Cardiac ventricle fibroblast (primary cell): Measurements from ENCODE around the gene ZFR2. TPM values are rescaled to one million over a fixed set of nuclear protein-coding genes. Genes with fewer than 3 reads are reported as not detected.

Source experiments
- total RNA-seq: library from RNA; depleted of rRNA; stranded (reverse); fragments of >200 nt; gene quantifications from 2 replicates; pipeline ENCODE4 v1.2.3, GENCODE V29; 2015

The ZFR2 gene
- total RNA-seq: not detected in 2 replicates

GRCh38 chr19:3868770-3869456 is at the start of gene ZFR2:
Gene ZFR2 (minus strand): TSS chr19:3869038. CDS start chr19:3869017, 21 bp downstream.

GRCh38 chr19:3880471-3881271 is 11.8 kb upstream of the ZFR2 start, which contains the start of gene ATCAY:
Gene ATCAY (plus strand): TSS chr19:3880685. CDS start chr19:3885768, 5,083 bp downstream.

DNA sequence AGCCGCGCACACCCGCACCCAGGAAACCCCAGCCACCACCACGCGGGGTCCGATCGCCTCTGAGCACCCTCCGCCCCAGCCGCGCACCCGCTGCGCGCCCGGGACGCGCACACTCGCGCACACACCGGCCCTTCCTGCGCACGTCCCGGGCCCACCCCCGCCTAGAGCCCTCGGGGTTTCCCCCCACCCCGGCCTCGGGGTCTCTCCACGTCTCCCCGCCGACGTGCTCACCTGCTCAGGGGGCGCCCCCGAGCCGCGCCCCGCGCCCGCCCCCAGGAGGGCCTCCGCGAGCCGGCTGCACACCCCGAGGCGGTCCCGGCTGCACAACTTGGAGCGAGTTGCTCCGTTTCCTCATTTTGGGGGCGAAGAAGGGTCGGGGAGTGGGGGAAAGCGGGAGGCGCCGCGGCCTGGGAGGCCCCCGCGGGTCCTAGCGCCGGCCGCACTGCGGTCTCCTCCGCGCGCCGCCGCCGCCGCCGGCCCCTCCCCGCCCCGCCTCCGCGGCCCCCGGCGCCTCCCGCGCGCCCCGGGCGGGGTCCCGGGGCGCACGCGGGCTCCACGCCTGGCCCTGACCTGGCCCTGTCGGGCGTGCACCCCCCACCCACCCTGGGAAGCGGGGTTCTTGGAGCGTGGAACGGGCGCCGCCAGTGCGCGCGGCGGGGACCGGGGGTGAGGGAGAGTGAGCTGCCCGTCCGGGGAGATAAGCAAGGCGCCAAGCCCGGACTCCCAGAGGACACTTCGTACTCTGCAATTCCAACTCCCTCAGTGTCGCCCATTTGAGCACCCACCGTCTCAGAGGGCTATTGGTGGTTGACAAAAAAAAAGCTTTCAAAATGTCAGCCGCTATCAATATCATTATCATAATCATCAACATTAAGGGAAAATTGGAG is 82.7 kb downstream of the ZFR2 start, which contains the start of gene MATK:
TSS of gene MATK (minus strand) at position 444 of the 887 bp plus-strand sequence. CDS start 1,246 bp downstream, outside the sequence.

DNA sequence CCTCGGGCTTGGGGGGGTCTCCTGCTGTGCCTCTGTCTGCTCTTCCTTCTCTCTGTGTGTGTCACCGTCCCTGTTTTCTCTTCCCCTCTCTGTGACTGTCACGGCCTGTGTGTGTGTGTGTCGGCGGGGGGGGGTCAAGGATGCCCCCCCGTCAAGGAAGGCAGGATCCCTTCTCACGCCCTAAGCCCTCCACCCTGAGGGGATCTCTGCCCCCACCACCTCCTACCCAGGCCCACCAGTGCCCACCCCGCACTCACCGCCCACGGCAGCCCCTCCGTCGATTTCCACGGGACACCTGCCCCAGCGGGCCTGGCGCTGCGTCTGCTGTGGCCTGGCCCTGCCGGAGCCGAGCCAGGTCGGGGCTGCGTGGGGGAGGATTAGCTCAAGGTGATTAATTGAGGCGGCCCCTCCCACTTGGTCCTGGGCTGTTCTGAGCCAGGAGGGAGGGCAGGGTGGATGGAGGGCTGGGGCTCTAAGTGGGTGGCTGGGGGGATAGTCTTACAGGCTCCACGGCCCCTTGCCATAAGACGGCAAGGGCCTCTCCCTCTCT is 96.9 kb downstream of the ZFR2 start, which contains the start of gene RAX2:
TSS of gene RAX2 (minus strand) at position 323 of the 550 bp plus-strand sequence. CDS start 486 bp downstream, outside the sequence.

GRCh38 chr19:3762501-3763459 is 106.1 kb downstream of the ZFR2 start, which contains the start of gene MRPL54:
Gene MRPL54 (plus strand): TSS chr19:3762682. CDS start chr19:3762701, 19 bp downstream.

GRCh38 chr19:3761382-3762129 is 107.3 kb downstream of the ZFR2 start, which contains the start of gene APBA3:
Gene APBA3 (minus strand): TSS chr19:3761692. CDS start chr19:3760264, 1,428 bp downstream.

Other genes with a start within 250 kb of the ZFR2 start
- 16.4 and 20.4 TPM in 2 replicates for gene CACTIN, start 242.2 kb downstream of the ZFR2 start, total RNA-seq
- 33.2 and 39.6 TPM in 2 replicates for gene PIP5K1C, start 168.6 kb downstream of the ZFR2 start, total RNA-seq
- gene TJP3, start 160.7 kb downstream of the ZFR2 start, total RNA-seq: not detected in 2 replicates
- 28.3 and 33.3 TPM in 2 replicates for gene APBA3, start 107.3 kb downstream of the ZFR2 start, total RNA-seq
- 46.8 and 67.6 TPM in 2 replicates for gene MRPL54, start 106.4 kb downstream of the ZFR2 start, total RNA-seq
- gene RAX2, start 96.8 kb downstream of the ZFR2 start, total RNA-seq: not detected in 2 replicates
- not detected in 2 replicates for gene MATK, start 82.7 kb downstream of the ZFR2 start, total RNA-seq
- not detected in 2 replicates for gene ATCAY, start 11.6 kb upstream of the ZFR2 start, total RNA-seq
- gene NMRK2, start 64.0 kb upstream of the ZFR2 start, total RNA-seq: not detected in 2 replicates
- 49.3 and 59.2 TPM in 2 replicates for gene DAPK3, start 102.1 kb upstream of the ZFR2 start, total RNA-seq
- gene EEF2, start 116.4 kb upstream of the ZFR2 start, total RNA-seq: 3,060 and 3,544 TPM in 2 replicates
- 10.1 and 10.8 TPM in 2 replicates for gene PIAS4, start 138.7 kb upstream of the ZFR2 start, total RNA-seq
- 53.6 and 56.2 TPM in 2 replicates for gene ZBTB7A, start 197.9 kb upstream of the ZFR2 start, total RNA-seq